NCI-H1092 treated with DMSO at 0.1 percent for 48 hours (cell line): Measurements from ENCODE around the gene PRDM16.
A peak's percentile ranks its signal among the peaks of the same experiment; 100 is the strongest.

Source experiments
- DNase-seq: peaks from one replicate; lab custom pipeline; 2025; lab: John Stamatoyannopoulos, UW

PRDM16 gene

GRCh38 chr1:3244025-3244926 is 175.3 kb downstream of the PRDM16 start:
- no peak for DNase-seq

- DNase-seq, result no peak
These were observed 175.9 kb downstream of the PRDM16 start for GRCh38 chr1:3244927-3245315.

DNA sequence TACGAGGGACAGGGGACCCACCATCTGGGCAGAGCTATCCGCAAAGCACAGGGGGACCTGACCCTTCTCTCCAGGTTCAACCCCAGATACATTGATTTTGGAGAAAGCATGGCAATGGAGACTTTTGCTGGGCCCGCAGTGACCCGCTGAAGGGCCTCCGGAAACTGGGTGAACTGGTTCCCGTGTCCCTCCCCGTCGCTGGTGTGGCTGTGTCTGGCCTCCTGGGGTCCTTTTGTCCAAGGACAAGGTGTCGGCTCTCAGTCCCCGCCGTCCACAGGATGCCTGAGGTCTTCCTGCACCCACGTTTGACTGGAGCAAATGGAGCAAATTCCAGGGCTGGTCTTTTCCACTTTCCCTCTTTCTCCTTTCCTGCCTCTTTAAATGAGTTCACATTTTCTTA is 176.3 kb downstream of the PRDM16 start:
- no peak for DNase-seq

DNA sequence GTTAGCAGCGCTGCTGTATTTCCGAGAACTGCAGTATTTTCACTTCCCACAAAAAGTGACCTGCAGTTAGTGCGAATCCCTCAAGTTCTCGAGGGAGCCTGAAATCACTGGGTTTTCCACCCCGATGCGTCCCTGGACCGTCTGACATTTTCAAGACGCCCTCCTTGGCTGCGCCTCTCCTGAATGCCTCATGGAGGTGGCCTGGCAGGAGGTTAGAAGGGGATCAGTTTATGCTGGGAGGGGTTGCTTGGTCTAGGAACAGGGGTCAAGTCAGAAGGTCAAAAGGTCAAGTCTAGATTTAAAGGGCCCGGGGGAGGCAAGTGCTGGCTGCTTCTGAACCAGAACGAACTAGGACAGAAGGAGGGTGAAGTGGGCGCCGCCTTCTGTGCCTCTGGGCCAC is 176.8 kb downstream of the PRDM16 start:
- no peak for DNase-seq

- no peak for DNase-seq
These were observed 177.2 kb downstream of the PRDM16 start for GRCh38 chr1:3246251-3246650.

DNA sequence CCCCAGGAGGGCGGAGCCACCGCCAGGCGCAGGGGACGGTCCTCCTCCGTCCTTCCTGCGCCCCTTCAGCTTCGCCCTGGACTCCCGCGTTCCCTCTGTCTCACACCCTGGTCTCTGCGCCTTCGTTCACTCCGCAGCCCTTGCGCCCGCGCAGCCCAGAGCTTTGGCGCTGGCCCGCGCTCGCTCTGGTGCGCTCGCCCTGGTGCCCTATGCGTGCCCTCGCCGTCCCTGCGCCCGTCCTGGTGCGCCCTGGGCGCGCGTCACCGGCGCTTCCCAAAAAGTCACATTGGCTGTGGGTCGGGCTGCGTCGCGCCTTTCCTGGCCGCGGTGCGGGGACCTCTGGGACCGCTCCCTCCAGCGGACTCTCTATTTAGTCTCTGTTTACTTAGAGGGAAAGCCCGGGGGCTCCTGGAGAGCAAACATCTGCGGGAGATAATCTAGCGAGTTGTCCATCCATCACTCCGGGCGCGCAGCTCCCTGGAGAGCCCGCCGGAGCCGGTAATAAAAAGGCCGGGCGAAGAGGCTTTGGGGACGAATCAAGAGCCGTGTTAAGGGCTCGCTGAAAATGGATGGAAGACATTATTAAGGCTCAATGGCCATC is 178.6 kb downstream of the PRDM16 start:
- DNase-seq, result peak; percentile 27

- DNase-seq, result no peak
These were observed 179.4 kb downstream of the PRDM16 start for GRCh38 chr1:3248155-3249141.

- no peak for DNase-seq
These were observed 180.2 kb downstream of the PRDM16 start for GRCh38 chr1:3249231-3249630.

DNA sequence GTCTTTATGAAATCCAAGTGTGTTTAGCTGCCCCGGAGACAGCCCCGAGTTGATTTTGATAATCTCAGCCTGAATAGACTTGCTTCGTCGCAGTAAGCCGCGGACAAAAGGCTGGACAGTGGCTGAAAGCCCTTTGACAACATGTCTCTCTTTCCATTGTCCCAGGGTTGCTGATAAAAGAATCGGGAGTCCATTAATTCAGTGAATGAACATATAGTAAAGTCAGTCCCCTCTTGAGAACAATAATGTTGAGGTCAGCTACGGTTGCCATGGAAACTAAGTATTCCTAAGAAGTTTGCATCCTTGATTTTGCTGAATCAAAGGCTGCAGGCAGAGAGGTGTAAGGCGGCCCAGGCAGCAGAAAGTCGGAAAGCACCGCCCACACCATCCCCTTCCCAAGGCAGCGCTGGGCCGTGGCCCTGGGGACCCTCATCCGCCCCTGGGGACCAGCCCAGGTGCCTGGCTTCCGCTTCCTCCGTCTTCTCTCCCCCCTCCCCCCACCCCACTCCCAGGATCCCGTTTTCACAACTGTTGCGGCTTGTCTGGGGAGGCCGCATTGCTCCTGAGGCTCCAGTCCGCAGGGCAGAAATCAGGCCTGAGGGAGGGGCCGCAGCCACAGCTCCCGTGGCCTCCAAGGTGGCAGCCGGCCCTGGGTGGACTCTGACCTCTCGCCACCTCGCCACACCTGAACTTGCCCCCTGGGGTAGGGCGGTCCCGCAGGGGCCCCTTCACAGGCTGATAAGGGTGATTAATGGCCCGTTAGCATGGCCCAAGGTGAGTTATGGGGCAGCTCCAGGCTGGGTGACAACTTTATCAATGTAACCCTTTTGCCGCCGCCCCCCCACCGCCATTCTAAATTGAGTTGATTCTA is 180.9 kb downstream of the PRDM16 start:
- no peak for DNase-seq

DNA sequence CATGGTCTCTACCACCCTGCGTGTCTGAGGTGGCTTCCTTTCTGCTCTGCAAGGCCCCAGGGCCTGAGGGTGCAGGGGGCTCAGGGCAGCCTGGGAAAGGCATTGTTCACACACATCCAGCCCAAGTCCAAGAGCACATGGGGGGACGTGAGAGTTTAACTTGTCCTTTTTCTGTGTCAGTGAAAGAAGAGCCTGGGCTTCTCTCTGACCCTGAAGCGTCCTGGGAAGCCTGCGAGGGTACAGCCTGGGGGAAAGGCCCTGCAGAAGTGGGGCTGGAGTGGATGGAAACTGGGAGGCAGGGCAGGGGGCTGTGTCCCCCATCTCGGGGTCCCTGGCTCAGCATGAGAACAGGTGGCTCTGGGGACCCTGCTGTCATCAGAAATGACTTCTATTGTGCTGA is 181.6 kb downstream of the PRDM16 start:
- no peak for DNase-seq

GRCh38 chr1:3251099-3251806 is 182.2 kb downstream of the PRDM16 start:
- DNase-seq, result no peak

- DNase-seq, result no peak
These were observed 182.9 kb downstream of the PRDM16 start for GRCh38 chr1:3251807-3252428.

DNA sequence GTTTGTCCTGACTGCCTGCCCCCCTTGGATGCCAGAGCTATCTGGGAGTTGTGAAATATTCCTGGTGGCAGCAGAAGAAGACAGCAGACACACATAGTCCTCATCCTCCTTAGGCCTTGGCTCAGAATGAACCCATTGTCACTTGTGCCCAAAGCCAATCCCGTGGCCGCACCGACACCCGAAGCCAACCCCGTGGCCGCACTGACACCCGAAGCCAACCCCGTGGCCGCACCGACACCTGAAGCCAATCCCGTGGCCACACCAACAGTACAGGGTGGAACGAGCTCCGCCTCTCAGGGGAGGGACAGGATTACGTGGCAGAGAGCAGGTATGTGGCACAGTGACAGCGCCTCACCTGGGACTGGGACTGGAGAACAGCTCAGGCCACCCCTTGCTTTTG is 186.7 kb downstream of the PRDM16 start:
- DNase-seq, result no peak

DNA sequence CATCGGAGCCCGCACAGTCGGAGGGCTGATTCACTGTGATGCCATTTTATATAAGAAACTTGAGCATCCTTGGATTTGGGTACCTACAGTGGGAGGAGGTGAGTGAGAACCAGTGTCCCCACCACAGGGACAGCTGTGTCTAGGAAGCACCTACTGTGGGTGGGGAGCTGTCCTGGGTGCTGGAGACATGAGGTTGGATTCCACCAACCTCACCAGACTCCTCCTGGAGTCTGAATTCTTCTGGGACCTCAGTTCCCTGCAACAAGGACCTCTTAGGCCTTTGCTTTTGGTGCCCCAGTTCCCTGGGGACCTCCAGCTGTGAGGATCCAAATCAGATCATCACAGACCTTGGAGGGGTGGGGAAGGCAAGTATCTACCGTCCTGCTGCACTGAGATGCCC is 188.8 kb downstream of the PRDM16 start:
- no peak for DNase-seq

- no peak for DNase-seq
These were observed 189.5 kb downstream of the PRDM16 start for GRCh38 chr1:3258386-3259003.

DNA sequence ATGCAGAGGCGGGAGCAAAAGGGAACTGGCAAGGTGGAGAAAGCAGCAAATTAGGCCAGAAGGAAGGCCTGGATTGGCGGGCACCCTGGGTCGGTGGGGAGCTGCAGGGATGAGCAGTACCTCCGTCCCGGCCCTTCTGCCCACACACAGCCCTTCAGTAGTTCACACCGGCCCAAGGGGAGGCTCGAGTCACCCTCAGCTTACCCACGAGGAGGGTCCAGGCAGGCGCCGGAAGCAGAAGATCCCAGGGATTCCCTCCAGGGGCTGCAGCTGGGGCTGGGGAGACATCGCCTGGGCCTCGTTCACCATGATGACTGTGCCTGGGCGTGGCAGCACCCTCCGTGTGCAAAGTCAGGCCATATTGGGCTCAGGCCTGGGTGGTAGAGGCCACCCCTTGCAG is 190.0 kb downstream of the PRDM16 start:
- no peak for DNase-seq

DNA sequence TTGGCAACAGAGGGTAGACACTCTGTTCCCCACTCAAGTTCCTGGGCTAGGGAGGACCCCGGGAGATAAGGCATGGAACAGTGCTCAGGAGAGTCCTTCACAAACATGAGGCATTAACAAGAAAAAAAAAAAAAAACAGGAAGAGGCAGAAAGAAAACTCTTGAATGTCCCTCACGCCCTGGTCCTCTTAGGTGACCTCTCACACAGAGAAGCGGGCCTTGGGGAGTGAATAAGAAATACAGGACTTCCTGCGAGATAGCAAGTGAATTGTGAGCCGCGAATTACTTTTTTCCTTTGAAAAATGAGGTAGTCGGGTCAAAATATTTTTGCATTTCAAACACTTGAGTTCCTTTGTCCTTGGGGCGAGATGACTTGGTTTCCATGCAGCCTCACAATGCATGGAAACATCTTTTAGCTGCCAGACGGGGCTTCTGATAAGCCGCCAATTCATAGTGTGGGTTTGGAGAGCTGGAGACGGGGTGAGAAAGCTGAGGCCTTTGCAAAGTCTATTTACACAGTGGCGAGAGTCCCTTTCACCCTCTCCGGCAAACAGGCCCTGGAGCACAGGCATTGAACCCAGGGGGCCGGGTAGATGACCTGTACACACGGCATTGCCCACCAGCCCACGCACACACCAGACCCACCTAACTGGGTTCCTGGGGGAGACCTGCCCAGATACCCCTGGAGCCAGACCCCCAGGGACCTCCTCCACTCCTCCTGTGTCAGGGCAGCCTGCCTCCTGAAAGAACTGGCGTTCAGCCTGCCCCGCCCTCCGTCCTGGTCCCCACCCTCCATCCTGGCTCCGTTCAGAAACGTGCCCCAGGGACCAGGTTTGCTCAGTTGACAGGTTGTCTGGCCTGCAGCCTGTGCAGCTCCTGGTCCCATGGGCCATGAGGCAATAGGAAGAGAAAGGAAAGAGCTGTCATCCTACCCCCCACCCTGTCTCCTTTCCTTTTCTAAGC is 192.3 kb downstream of the PRDM16 start:
- DNase-seq, result peak; percentile 85

DNA sequence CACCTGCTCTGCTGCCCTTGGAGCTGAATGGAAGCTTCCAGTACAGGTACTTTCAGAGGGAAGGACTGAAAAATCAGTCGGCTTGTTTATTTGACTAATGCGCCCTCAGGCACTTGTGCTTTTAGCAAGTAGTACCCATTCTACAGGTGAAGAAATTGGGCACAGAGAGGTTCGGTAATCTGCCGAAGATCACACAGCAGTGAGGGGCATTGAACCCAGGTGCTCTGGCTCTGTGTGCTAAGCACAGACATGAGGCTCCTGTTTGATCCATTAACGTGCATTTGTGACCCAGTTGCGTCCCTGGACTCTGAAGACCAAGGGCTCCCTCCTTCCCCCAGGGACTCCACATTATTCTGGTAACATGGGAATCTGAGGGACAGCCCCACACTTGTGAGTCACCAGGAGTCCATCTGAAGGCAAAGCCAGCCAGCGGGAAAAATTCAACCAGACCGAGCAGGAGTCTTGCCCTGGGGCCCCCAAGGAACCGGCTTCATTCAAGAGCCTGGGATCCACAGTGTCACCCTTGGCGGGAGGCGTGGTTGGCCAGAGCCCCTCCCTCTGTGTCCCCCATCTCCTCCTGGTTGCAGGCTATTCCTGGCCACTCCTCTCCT is 193.1 kb downstream of the PRDM16 start:
- no peak for DNase-seq
